Karpas-422 (cell line): ENCODE measurements around the gene CRABP2. TPM values are rescaled to one million over a fixed set of nuclear protein-coding genes. Genes with fewer than 3 reads are reported as not detected.

Experiments used
- DNase-seq: peaks from one replicate; pipeline ENCODE4 v3.0.0-alpha.2; 2015
- H2AFZ ChIP-seq: fragments of 200-600 bp; sonication (generic); 2 replicates; pipeline ENCODE4 v1.6.1; 2014; ENCODE audit warnings: antibody characterized with exemption, low read length, mixed read lengths
- H3K27ac ChIP-seq: fragments of 200-600 bp; sonication (generic); 2 replicates; pipeline ENCODE4 v1.5.1; 2014; ENCODE audit warnings: mild to moderate bottlenecking, low read length, moderate library complexity
- H3K27me3 ChIP-seq: fragments of 200-600 bp; sonication (generic); 2 replicates; pipeline ENCODE4 v1.6.1; 2014; ENCODE audit warnings: low read length, mixed read lengths
- H3K36me3 ChIP-seq: fragments of 200-600 bp; sonication (generic); 2 replicates; pipeline ENCODE4 v1.6.1; 2014; ENCODE audit warnings: low read length, mixed read lengths; ENCODE audit not compliant: insufficient read depth
- H3K4me1 ChIP-seq: fragments of 200-600 bp; sonication (generic); 2 replicates; pipeline ENCODE4 v1.6.1; 2014; ENCODE audit warnings: mild to moderate bottlenecking, low read length, mixed read lengths
- H3K4me2 ChIP-seq: fragments of 200-600 bp; sonication (generic); 2 replicates; pipeline ENCODE4 v1.6.1; 2014; ENCODE audit warnings: low read length, low read depth, mild to moderate bottlenecking; ENCODE audit not compliant: poor library complexity, severe bottlenecking
- H3K4me3 ChIP-seq: fragments of 200-600 bp; sonication (generic); 2 replicates; pipeline ENCODE4 v1.5.1; 2014; ENCODE audit warnings: mild to moderate bottlenecking, antibody characterized with exemption, low read length, mixed read lengths
- H3K79me2 ChIP-seq: fragments of 200-600 bp; sonication (generic); 2 replicates; pipeline ENCODE4 v1.6.1; 2014; ENCODE audit warnings: mild to moderate bottlenecking, low read length, mixed read lengths
- H3K9ac ChIP-seq: fragments of 200-600 bp; sonication (generic); 2 replicates; pipeline ENCODE4 v1.6.0; 2014; ENCODE audit warnings: low read length
- H3K9me2 ChIP-seq: fragments of 200-600 bp; sonication (generic), shearing (Covaris generic); replicated peaks from 2 replicates; pipeline ENCODE4 v1.6.0; 2014; ENCODE audit warnings: mild to moderate bottlenecking, low read length, moderate library complexity; ENCODE audit not compliant: insufficient read depth
- H3K9me3 ChIP-seq: fragments of 300-700, 200-600 bp; sonication (generic); 2 replicates; pipeline ENCODE4 v1.6.1; 2014; ENCODE audit warnings: low read length, mixed read lengths
- H4K20me1 ChIP-seq: fragments of 200-600 bp; sonication (generic); 2 replicates; pipeline ENCODE4 v1.6.1; 2014; ENCODE audit warnings: mild to moderate bottlenecking, antibody characterized with exemption, low read length, low read depth; ENCODE audit not compliant: insufficient read depth
- total RNA-seq: library from RNA; depleted of rRNA; stranded (reverse); fragments of >200 nt; shearing (Covaris generic); gene quantifications from 2 replicates; pipeline ENCODE4 v1.2.3, GENCODE V29; 2014; ENCODE audit warnings: low replicate concordance

Gene CRABP2
- total RNA-seq, 1 experiment from 2014 or later = 0.56 TPM

DNA sequence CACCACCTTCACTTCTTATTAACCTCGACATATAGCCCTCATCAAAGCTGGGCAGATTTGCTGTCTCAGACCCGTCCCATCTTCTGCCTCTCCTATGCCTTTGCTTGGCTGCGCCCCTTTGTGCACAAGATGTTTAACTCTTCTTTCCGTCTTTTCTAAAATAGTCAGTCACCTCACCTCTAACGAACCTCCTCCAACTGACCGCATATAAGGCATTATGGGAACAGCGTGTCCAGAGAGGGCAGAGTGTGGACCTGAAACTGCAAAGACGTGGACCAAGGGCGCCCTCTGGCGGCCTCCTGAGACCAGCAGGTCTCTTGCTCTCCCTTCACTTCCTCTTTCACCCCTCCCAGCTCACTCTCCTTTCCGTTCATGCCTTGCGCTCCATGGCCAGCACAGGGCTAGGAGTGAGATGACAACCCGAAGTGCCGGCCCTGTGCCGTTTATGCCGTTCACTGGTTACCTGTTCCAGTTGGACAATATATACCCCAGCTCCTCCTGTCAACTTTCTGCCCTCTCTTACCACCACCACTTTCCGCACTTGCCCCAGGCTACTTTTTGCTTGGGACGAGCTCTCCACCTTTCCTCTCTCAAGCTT, 20.4 kb upstream of the CRABP2 start:
- Histone ChIP-seq H2AFZ (no peak overlapping the region), H3K36me3 (peaks cover 41% of the 10 kb centered on the region), H3K27me3 (no peaks in the 10 kb centered on the region), H3K9ac (peak overlapping the region; percentile 86), H3K27ac (peak overlapping the region; percentile 18; the same call in 1 of the 2 replicates), H3K9me2 (no peaks in the 10 kb centered on the region), H3K9me3 (no peaks in the 10 kb centered on the region), H3K79me2 (peaks cover 76% of the 10 kb centered on the region), H3K4me2 (peak overlapping the region; percentile 96), H4K20me1 (peaks cover 55% of the 10 kb centered on the region), H3K4me1 (peaks cover 36% of the 10 kb centered on the region), H3K4me3 (peak overlapping the region; percentile 85)
- peak; percentile 93 for DNase-seq

DNA sequence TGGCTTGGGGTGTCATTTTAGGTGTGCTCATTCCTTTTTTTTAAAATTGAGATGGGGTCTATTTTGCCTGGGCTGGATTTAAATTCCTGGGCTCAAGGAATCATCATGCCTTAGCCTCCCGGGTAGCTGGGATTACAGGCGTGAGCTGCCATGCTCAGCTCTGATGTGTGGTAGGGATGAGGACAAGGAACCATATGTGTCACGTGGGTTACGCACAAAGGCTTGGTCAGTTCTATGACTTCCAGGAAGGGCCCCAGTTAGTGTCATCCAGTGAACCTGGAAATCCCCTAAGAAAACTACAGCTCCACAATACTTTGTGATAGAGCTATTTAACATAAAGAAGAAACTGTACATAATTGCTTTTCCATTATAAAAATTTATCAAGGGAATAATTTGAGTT, 16.2 kb upstream of the CRABP2 start:
- no peak overlapping the region for H3K27ac ChIP-seq
- peaks cover 41% of the 10 kb centered on the region for H3K36me3 ChIP-seq
- no peaks in the 10 kb centered on the region for H3K9me2 ChIP-seq
- H3K9ac ChIP-seq = no peak overlapping the region
- H4K20me1 ChIP-seq = peaks cover 45% of the 10 kb centered on the region
- no peaks in the 10 kb centered on the region for H3K27me3 ChIP-seq
- H3K9me3 ChIP-seq = no peaks in the 10 kb centered on the region
- no peak overlapping the region for H3K4me3 ChIP-seq
- peaks cover 43% of the 10 kb centered on the region for H3K79me2 ChIP-seq
- H3K4me1 ChIP-seq = peaks cover 20% of the 10 kb centered on the region
- H3K4me2 ChIP-seq = no peak overlapping the region
- no peak overlapping the region for H2AFZ ChIP-seq
- DNase-seq = no peak

DNA sequence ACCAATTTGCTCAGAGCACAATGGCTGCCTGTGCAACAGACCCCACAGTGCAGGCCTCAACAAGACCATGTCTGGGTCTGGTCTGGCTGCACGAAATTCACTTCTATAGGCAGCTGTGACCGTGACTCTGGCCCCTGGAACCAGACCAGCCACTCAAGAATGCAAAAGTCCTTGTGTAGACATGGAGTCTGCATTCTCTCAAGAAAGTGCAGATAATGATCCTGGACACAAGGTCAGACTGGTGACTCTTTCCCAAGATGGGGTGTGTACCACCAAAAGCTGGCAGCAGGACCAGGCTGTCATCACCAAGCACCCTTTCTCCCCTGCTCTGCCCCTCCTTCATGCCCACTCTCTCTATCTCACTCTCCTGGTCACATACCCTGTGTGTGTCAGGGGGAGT, 15.7 kb upstream of the CRABP2 start:
- H3K9ac ChIP-seq = no peak overlapping the region
- H3K4me3 ChIP-seq = no peak overlapping the region
- no peaks in the 10 kb centered on the region for H3K27me3 ChIP-seq
- no peaks in the 10 kb centered on the region for H3K9me2 ChIP-seq
- peaks cover 39% of the 10 kb centered on the region for H3K79me2 ChIP-seq
- no peak overlapping the region for H3K4me2 ChIP-seq
- H4K20me1 ChIP-seq = peaks cover 41% of the 10 kb centered on the region
- H3K27ac ChIP-seq = no peak overlapping the region
- H3K4me1 ChIP-seq = peaks cover 16% of the 10 kb centered on the region
- no peak overlapping the region for H2AFZ ChIP-seq
- peaks cover 41% of the 10 kb centered on the region for H3K36me3 ChIP-seq
- no peak for DNase-seq
- H3K9me3 ChIP-seq = no peaks in the 10 kb centered on the region

DNA sequence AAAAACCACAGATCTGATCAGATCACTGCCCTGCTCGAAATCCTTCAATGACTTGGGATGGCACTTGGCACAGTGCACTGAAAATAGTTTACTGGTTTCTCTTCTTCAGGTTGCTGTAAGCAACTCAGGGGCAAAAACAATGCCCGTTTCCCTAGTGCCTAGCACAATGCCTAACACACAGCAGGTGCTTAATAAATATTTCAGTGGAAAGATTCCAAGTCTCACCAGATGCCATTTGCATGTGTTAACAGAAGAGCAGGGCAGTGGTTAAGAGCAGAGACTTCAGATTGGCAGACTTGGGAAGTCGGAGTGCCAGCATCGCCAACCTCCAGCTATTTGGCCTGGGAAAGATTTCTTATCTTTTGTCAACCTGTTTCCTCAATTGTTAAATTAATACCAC, 12.0 kb upstream of the CRABP2 start:
- Histone ChIP-seq H3K27me3 (no peaks in the 10 kb centered on the region), H3K9me2 (no peaks in the 10 kb centered on the region), H3K4me1 (no peaks in the 10 kb centered on the region), H3K9me3 (no peaks in the 10 kb centered on the region), H3K4me3 (no peak overlapping the region), H3K79me2 (peaks cover 5% of the 10 kb centered on the region; the same call in 1 of the 2 replicates), H3K9ac (no peak overlapping the region), H3K4me2 (no peak overlapping the region), H2AFZ (no peak overlapping the region), H3K36me3 (peaks cover 12% of the 10 kb centered on the region; the same call in 1 of the 2 replicates), H3K27ac (no peak overlapping the region), H4K20me1 (peaks cover 9% of the 10 kb centered on the region; the same call in 1 of the 2 replicates)
- no peak for DNase-seq

DNA sequence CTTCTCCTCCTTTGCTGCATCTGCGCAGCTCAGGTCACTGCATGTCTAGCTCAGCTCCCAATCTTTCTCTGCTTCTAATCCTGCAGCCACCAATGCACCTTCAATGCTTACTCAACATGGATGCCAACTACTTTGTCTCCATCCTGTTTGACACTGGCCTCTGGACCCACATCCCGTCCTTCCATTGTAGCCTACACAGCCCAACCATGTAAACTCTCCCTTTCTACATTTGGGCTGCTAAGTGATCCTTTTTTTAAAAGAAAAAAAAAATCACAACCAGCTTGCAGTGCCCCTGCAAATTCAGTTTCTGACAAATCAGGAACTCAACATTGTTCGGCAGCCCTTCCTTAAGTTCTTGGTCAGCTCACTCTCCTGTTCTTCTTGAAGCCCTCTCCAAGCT, 9.4 kb upstream of the CRABP2 start:
- no peaks in the 10 kb centered on the region for H3K9me2 ChIP-seq
- H3K79me2 ChIP-seq = no peaks in the 10 kb centered on the region
- DNase-seq = no peak
- no peaks in the 10 kb centered on the region for H3K27me3 ChIP-seq
- no peak overlapping the region for H3K4me2 ChIP-seq
- H3K4me1 ChIP-seq = no peaks in the 10 kb centered on the region
- no peak overlapping the region for H3K9ac ChIP-seq
- H4K20me1 ChIP-seq = no peaks in the 10 kb centered on the region
- no peak overlapping the region for H3K27ac ChIP-seq
- no peaks in the 10 kb centered on the region for H3K9me3 ChIP-seq
- H3K4me3 ChIP-seq = no peak overlapping the region
- no peaks in the 10 kb centered on the region for H3K36me3 ChIP-seq
- no peak overlapping the region for H2AFZ ChIP-seq

DNA sequence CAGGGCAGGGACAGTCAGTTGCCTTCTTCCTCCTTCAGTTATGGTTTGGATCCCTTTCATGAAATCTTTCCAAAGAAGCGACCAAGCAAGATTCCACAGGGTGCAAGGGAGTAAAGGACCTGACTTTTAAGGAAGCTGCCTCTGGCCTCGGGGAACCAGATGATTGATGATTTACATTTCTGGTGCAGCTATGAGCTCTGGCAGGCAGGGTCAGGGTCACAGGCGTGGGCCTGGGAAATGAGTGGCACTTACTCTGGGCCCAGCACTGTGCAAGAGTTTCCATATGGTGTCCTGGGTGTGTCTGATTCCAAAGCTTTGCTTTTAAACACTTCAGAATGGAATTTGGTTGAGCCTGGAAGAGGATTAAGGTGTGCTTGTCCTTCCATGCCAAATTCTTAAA, 7.2 kb upstream of the CRABP2 start:
- no peak overlapping the region for H3K27ac ChIP-seq
- no peaks in the 10 kb centered on the region for H4K20me1 ChIP-seq
- no peaks in the 10 kb centered on the region for H3K4me1 ChIP-seq
- H3K36me3 ChIP-seq = no peaks in the 10 kb centered on the region
- no peaks in the 10 kb centered on the region for H3K79me2 ChIP-seq
- no peak overlapping the region for H3K4me2 ChIP-seq
- H3K4me3 ChIP-seq = no peak overlapping the region
- no peak overlapping the region for H3K9ac ChIP-seq
- H3K27me3 ChIP-seq = no peaks in the 10 kb centered on the region
- DNase-seq = no peak
- no peak overlapping the region for H2AFZ ChIP-seq
- no peaks in the 10 kb centered on the region for H3K9me2 ChIP-seq
- H3K9me3 ChIP-seq = no peaks in the 10 kb centered on the region

DNA sequence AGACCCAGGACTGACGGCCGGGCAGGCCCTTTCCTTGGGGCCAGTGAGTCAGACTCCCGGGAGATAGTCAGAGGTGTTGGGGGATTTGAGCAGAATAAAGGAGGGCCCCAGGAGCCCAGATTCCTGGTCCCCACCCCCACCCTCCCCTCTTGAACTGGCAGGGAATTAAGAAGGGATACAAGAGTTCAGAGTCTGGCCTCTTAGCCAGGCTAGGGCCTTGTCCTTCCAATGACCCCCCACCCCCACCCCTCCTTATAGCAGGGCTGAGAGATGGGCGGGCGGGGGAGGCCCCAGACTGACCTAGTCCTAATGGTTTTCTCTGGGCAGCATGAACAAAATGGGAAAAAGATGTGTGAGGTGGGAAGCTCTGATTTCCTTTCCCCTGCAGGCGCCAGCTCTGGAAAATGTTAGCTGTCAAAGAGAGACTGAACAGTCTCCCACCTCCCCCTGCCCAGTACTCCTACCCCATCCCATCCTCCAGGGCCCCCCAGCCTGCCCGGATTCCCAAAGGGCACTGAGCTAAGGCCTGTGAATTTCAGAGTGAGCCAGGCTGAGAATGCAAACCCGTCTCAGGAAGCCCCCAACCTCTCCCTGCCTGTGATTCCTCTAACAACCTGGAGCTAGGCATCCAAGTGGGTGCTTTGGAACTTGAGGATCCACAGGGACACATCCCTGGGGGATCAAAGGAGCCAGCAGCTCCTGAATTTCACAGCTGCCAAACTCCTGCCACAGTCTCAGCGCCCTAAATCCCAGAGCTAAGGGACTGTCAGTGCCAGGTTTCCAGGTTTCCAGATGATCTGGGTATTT, 5.8 kb upstream of the CRABP2 start:
- H3K9me2 ChIP-seq = no peaks in the 10 kb centered on the region
- no peaks in the 10 kb centered on the region for H3K79me2 ChIP-seq
- H4K20me1 ChIP-seq = no peaks in the 10 kb centered on the region
- no peaks in the 10 kb centered on the region for H3K27me3 ChIP-seq
- no peak overlapping the region for H3K9ac ChIP-seq
- no peak overlapping the region for H2AFZ ChIP-seq
- no peak overlapping the region for H3K27ac ChIP-seq
- H3K4me2 ChIP-seq = no peak overlapping the region
- no peaks in the 10 kb centered on the region for H3K36me3 ChIP-seq
- no peaks in the 10 kb centered on the region for H3K9me3 ChIP-seq
- DNase-seq = no peak
- H3K4me3 ChIP-seq = no peak overlapping the region
- H3K4me1 ChIP-seq = peaks cover 10% of the 10 kb centered on the region

DNA sequence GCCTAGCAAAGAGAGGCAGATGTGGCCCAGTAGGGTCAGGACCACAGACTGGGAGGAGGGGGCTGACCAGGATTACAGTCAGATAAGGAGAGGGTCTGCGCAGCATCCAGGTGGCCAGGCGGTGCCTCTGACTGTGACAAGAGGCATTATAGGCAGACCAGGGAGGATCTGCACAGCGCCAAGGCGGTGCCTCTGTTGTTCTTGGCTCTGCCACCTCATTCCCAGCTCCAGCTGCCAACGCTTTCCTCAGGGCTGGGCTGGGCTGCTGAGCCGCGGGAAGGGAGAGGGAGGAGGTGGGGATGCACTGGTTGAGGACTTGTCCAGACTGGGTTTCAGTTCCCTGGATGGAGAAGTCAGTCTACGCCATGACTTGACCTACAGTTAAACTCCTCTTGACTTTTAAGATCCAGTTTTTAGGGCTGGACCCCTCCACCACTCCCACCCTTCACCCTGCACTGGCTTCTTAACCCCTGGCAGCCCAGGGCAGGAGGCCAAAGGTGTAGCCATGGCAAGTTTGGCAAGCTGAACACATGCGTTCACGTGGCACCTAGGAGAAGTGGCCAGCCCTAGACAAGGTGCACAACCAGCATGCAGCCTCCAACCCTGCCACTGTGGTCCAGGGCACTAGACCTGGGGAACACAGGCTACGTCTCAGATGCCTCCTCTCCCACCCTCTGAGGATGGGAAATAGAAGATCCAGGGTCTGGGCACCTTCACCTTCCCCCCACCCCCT, 4.5 kb upstream of the CRABP2 start:
- no peak for DNase-seq
- H3K27ac ChIP-seq = no peak overlapping the region
- no peaks in the 10 kb centered on the region for H3K79me2 ChIP-seq
- no peaks in the 10 kb centered on the region for H3K9me3 ChIP-seq
- no peaks in the 10 kb centered on the region for H3K36me3 ChIP-seq
- no peak overlapping the region for H3K4me3 ChIP-seq
- H2AFZ ChIP-seq = no peak overlapping the region
- H3K9ac ChIP-seq = no peak overlapping the region
- H3K27me3 ChIP-seq = no peaks in the 10 kb centered on the region
- no peaks in the 10 kb centered on the region for H3K9me2 ChIP-seq
- H4K20me1 ChIP-seq = no peaks in the 10 kb centered on the region
- H3K4me1 ChIP-seq = peaks cover 17% of the 10 kb centered on the region
- no peak overlapping the region for H3K4me2 ChIP-seq
